Stomach smooth muscle (tissue), 2 donors: ENCODE measurements around the gene GRM2.

Source experiments
- H3K27ac ChIP-seq: one replicate; pipeline ENCODE4 v1.7.0; 2013; ENCODE audit warnings: mild to moderate bottlenecking, low read length, inconsistent platforms
- H3K27me3 ChIP-seq, 2 donors: one replicate each; pipeline ENCODE4 v1.7.0; 2013; ENCODE audit warnings: low read length in 2 of 2; ENCODE audit not compliant: insufficient read depth in 2 of 2, control insufficient read depth in 1 of 2
- H3K36me3 ChIP-seq, 2 donors: one replicate each; pipeline ENCODE4 v1.7.0; 2013; ENCODE audit warnings: low read length in 2 of 2; ENCODE audit not compliant: control insufficient read depth in 2 of 2, insufficient read depth in 2 of 2
- H3K4me1 ChIP-seq: one replicate; pipeline ENCODE4 v1.7.0; 2013; ENCODE audit warnings: low read length; ENCODE audit not compliant: control insufficient read depth, insufficient read depth
- H3K4me3 ChIP-seq, 2 donors: one replicate each; pipeline ENCODE4 v1.7.0; 2013; ENCODE audit warnings: low read length in 2 of 2
- H3K9ac ChIP-seq, 2 donors: one replicate each; pipeline ENCODE4 v1.7.0; 2013; ENCODE audit warnings: low read length in 2 of 2, mild to moderate bottlenecking in 1 of 2
- H3K9me3 ChIP-seq, 2 donors: one replicate each; pipeline ENCODE4 v1.7.0; 2013; ENCODE audit warnings: low read length in 2 of 2; ENCODE audit not compliant: control insufficient read depth in 2 of 2
- donor health status: healthy.
- donor health status: Pancreatic carcinoma.

GRM2 gene

DNA sequence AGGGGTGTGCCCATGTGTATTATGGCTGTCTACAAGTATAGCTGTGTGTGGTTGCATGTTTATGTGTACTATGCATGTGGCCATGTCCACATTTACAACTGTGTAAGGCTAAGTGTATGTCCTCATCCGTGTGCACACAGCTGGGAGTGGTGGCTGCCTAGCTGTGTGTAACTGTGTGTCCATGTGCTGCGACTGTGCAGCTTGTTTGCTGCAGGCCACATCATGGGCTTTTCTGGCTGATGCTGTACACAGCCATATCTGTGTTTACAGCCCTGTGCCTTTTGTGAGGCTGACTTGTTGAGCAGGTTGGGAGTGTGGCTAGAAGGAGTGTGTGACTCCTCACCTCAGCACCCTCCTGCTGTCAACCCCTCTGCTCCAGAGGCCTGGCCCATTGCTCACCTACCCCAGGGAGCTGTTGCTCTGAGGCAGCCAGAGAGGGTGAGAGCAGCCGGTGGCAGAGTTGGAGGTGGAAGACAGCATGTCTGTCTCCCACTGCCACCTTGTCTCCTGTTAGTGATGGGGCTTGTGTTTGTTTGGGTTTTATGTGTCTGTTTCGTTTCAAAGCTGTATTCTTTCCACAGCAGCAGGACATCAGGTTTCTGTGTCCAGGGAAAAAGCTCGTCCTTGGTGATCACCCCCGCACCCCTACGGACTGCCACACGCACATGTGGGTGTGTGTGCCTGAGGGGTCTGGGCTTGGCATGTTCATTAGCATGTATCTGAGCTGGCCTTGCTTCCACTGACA is 1.4 kb upstream of the GRM2 start:
- peaks cover 5% of the 10 kb centered on the region for H3K4me1 ChIP-seq
- no peak overlapping the region for H3K9ac ChIP-seq
- H3K36me3 ChIP-seq: peaks cover 4 to 27% of the 10 kb centered on the region in 2 donors
- no peaks in the 10 kb centered on the region for H3K9me3 ChIP-seq
- H3K27ac ChIP-seq: no peak overlapping the region
- no peak overlapping the region for H3K4me3 ChIP-seq
- peaks cover 0 to 12% of the 10 kb centered on the region in 2 donors for H3K27me3 ChIP-seq

DNA sequence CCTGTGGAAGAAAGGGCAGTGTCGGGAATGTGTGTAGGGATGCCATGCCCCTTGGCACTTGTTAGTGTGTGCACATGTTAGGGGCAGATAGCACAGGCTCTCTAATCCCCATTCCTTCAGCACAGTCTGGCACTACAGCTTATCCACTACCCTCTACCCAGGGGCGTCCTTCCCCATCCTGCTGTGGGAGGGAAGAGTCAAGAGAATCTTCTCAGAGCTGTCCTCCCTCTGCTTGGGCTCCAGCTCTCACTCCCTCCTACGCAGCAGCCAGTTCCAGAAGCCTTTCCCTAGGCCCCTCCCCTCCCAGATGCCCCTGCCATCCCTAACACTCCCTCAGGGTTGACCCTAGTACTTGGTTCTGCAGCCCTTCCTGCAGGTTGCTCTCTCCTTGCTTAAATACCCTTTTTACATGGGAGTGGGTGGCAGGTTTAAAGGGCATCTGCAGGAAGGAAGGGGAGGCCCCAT is 815 bp upstream of the GRM2 start:
- Histone ChIP-seq H3K9ac (no peak overlapping the region), H3K27ac (no peak overlapping the region), H3K27me3 (peaks cover 0 to 12% of the 10 kb centered on the region in 2 donors), H3K9me3 (no peaks in the 10 kb centered on the region), H3K4me3 (no peak overlapping the region), H3K36me3 (peaks cover 4 to 24% of the 10 kb centered on the region in 2 donors), H3K4me1 (peaks cover 5% of the 10 kb centered on the region)

DNA sequence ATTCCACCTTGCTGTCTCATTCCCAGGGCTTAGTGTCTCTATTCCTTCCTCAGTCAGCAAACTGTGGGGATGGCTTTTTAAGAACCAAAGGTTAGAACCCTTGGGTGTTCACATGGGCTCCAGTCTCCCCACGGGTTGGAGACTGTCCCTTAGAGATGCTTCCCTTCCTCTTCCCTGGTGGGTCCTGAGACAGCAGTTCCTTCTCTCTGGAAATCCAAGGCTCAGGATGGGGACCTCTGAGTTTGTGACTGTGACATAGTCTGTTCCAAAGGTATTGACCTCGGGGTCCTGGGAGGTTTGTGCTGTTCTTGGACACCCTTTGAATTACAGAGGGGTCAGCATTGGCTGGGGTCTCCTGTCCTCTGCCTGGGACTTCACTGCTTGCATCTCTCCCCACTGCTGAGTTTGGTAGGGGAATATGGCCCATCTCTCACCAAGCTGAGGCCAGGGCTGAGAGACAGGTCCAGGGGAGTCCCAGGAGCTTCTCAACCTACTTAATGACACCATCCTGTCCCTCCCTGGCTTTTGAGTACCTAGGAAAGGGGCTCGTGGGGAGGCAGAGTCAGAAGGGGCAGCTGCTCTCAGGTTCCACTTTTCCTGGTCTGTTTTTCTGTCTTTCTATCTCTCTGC is 1.5 kb downstream of the GRM2 start:
- no peak overlapping the region for H3K4me3 ChIP-seq
- peaks cover 4 to 8% of the 10 kb centered on the region in 2 donors for H3K36me3 ChIP-seq
- peaks cover 5% of the 10 kb centered on the region for H3K4me1 ChIP-seq
- no peak overlapping the region for H3K27ac ChIP-seq
- H3K27me3 ChIP-seq: peaks cover 0 to 12% of the 10 kb centered on the region in 2 donors
- no peaks in the 10 kb centered on the region for H3K9me3 ChIP-seq
- no peak overlapping the region for H3K9ac ChIP-seq

DNA sequence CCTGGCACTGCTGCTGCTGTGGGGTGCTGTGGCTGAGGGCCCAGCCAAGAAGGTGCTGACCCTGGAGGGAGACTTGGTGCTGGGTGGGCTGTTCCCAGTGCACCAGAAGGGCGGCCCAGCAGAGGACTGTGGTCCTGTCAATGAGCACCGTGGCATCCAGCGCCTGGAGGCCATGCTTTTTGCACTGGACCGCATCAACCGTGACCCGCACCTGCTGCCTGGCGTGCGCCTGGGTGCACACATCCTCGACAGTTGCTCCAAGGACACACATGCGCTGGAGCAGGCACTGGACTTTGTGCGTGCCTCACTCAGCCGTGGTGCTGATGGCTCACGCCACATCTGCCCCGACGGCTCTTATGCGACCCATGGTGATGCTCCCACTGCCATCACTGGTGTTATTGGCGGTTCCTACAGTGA is 2.1 kb downstream of the GRM2 start:
- Histone ChIP-seq H3K27ac (no peak overlapping the region), H3K4me3 (no peak overlapping the region), H3K27me3 (peaks cover 0 to 12% of the 10 kb centered on the region in 2 donors), H3K9me3 (no peaks in the 10 kb centered on the region), H3K36me3 (peaks cover 4 to 8% of the 10 kb centered on the region in 2 donors), H3K9ac (no peak overlapping the region), H3K4me1 (peaks cover 5% of the 10 kb centered on the region)

DNA sequence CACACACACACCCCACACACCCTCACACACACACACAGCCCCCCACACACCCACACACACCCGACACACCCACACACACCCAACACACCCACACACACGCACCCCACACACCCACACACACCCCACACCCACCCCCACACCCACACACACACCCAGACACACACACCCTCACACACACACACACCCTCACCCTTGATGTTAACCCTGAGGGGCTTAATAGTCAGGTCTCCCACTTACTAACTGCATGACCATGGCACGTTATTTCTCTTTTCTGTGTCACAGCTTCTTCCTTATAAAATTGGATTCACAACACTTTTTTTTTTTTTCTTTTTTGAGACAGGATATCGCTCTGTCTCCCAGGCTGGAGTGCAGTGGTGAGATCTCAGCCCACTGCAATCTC is 2.8 kb downstream of the GRM2 start:
- Histone ChIP-seq H3K36me3 (peaks cover 4 to 5% of the 10 kb centered on the region in 2 donors), H3K9me3 (no peaks in the 10 kb centered on the region), H3K4me3 (no peak overlapping the region), H3K27me3 (peaks cover 0 to 12% of the 10 kb centered on the region in 2 donors), H3K4me1 (peaks cover 5% of the 10 kb centered on the region), H3K9ac (no peak overlapping the region), H3K27ac (no peak overlapping the region)

DNA sequence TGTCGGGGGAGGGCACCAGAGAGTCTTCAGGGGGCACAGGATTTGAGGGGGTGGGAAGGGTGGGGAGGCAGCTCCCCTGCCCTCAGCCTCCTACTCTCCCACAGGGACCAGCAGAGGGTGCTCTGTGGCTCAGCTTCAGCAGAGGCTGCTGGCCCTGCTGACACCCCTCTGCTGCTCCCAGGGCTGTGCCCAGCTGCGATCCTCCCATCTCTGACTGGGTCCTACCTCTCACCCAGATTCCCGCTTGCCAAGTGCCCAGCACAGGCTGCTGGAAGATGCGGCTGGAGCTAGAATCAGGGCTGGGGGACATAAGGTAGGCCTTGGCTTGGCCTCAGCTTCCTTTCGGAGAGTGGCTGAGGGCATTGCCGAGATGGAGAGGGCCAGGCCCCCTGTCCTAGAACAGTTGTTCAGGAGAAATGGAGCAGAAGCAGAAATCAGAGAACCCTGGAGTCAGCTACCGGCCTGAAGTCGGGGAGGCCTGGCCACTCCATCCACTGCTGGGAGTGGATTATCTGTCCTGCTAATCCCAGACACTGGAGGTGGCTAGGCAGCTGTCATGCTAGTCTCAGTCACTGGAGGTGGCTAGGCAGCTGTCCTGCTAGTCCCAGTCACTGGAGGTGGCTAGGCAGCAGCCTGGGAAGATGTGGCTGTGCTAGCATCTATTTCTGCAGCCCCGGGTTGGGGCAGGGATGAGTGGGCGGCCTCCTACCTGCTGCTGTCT is 3.9 kb downstream of the GRM2 start:
- H3K27ac ChIP-seq: no peak overlapping the region
- H3K9me3 ChIP-seq: no peaks in the 10 kb centered on the region
- no peaks in the 10 kb centered on the region for H3K36me3 ChIP-seq
- peaks cover 5% of the 10 kb centered on the region for H3K4me1 ChIP-seq
- H3K27me3 ChIP-seq: peaks cover 0 to 12% of the 10 kb centered on the region in 2 donors
- H3K9ac ChIP-seq: no peak overlapping the region
- H3K4me3 ChIP-seq: no peak overlapping the region

DNA sequence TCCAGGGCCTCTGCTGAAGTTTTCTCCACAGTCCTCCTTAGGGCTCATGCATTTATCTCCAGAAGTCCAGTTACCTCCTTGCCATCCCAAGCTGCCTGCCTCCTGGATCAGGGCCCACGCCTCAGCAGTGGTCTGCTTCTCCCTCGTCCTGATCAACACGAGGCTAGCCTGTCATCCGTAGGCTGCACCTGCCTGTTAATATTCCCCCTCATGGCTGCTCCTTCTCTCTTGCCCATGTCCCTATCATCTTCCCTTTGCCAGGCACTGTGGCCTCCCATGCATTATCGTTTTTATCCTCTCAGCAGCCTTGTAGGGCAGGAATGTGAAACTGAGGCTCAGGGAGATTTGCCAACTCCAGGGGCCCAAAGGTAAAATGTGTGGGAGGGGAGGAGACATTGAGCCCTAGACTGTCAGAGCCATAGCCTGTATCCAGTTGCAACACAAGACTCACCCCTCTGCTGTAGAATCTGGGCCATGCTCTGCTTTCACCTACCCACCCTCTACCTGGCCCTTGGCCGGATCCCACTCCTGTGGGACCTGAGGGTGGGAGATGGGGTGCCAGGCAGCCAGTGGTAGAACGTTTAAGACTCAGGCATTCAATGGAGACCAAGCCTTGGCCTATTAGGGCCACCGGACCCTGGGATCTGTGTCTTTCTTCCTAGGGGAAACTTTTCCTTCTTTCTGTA is 4.6 kb downstream of the GRM2 start:
- H3K4me1 ChIP-seq: peaks cover 5% of the 10 kb centered on the region
- H3K27me3 ChIP-seq: peaks cover 0 to 14% of the 10 kb centered on the region in 2 donors
- H3K9ac ChIP-seq: no peak overlapping the region
- H3K27ac ChIP-seq: no peak overlapping the region
- no peaks in the 10 kb centered on the region for H3K36me3 ChIP-seq
- no peak overlapping the region for H3K4me3 ChIP-seq
- H3K9me3 ChIP-seq: no peaks in the 10 kb centered on the region

DNA sequence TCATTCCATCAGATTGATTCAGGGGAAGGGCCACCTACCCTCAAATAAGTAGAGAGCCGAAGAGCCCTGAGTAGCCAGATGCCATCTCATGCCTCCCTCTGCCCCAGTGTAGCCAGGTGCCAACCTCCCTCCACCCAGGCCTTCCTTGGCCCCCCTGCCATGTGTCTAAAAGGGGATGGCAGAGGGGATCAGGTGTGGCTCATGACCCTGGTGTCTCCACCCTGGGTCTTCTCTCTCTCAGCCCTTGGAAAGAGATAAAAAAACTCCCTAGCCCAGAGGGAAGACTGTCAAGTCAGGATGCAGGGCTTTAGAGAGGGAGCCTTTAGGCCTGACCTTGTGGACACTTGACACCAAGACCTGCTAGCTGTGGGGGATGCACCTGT is 5.2 kb downstream of the GRM2 start:
- no peaks in the 10 kb centered on the region for H3K36me3 ChIP-seq
- H3K4me3 ChIP-seq: no peak overlapping the region
- peaks cover 5% of the 10 kb centered on the region for H3K4me1 ChIP-seq
- H3K9me3 ChIP-seq: no peaks in the 10 kb centered on the region
- H3K27me3 ChIP-seq: peaks cover 0 to 14% of the 10 kb centered on the region in 2 donors
- H3K27ac ChIP-seq: no peak overlapping the region
- H3K9ac ChIP-seq: no peak overlapping the region

DNA sequence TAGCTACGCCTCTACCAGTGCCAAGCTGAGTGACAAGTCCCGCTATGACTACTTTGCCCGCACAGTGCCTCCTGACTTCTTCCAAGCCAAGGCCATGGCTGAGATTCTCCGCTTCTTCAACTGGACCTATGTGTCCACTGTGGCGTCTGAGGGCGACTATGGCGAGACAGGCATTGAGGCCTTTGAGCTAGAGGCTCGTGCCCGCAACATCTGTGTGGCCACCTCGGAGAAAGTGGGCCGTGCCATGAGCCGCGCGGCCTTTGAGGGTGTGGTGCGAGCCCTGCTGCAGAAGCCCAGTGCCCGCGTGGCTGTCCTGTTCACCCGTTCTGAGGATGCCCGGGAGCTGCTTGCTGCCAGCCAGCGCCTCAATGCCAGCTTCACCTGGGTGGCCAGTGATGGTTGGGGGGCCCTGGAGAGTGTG is 5.7 kb downstream of the GRM2 start:
- Histone ChIP-seq H3K9ac (no peak overlapping the region), H3K9me3 (no peaks in the 10 kb centered on the region), H3K4me1 (peaks cover 2% of the 10 kb centered on the region), H3K27me3 (peaks cover 0 to 14% of the 10 kb centered on the region in 2 donors), H3K36me3 (no peaks in the 10 kb centered on the region), H3K27ac (no peak overlapping the region), H3K4me3 (no peak overlapping the region)

DNA sequence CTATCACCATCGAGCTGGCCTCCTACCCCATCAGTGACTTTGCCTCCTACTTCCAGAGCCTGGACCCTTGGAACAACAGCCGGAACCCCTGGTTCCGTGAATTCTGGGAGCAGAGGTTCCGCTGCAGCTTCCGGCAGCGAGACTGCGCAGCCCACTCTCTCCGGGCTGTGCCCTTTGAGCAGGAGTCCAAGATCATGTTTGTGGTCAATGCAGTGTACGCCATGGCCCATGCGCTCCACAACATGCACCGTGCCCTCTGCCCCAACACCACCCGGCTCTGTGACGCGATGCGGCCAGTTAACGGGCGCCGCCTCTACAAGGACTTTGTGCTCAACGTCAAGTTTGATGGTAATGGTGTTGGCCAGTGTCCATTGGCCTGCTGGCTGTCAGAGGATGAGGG is 6.1 kb downstream of the GRM2 start:
- H3K4me3 ChIP-seq: no peak overlapping the region
- H3K9ac ChIP-seq: no peak overlapping the region
- no peaks in the 10 kb centered on the region for H3K4me1 ChIP-seq
- no peak overlapping the region for H3K27ac ChIP-seq
- H3K36me3 ChIP-seq: no peaks in the 10 kb centered on the region
- no peaks in the 10 kb centered on the region for H3K9me3 ChIP-seq
- H3K27me3 ChIP-seq: peaks cover 0 to 10% of the 10 kb centered on the region in 2 donors
